DND-41 (cell line): ENCODE results near the gene CAT.

Experiments
- ATAC-seq: fragments of 200-7000 bp; cut with Tn5 transposase; 3 replicates; pipeline ENCODE4 v1.9.1; 2021; ENCODE audit warnings: low read depth; ENCODE audit not compliant: insufficient read depth
- DNase-seq: peaks from one replicate; pipeline ENCODE4 v3.0.0-alpha.2; 2020
- H2AFZ ChIP-seq: 2 replicates; pipeline ENCODE4 v1.6.0; 2012; ENCODE audit warnings: low read depth, low read length
- H3K27ac ChIP-seq: 2 replicates; pipeline ENCODE4 v1.5.1; 2012; ENCODE audit warnings: low read length, inconsistent platforms
- H3K27me3 ChIP-seq: fragments of 200-600 bp; sonication (generic); 2 replicates; pipeline ENCODE4 v1.6.0; 2012; ENCODE audit warnings: low read length, mild to moderate bottlenecking, inconsistent platforms; ENCODE audit not compliant: insufficient read depth, poor library complexity
- H3K36me3 ChIP-seq: 2 replicates; pipeline ENCODE4 v1.5.1; 2012; ENCODE audit warnings: low read length, inconsistent platforms; ENCODE audit not compliant: insufficient read depth
- H3K4me1 ChIP-seq: 2 replicates; pipeline ENCODE4 v1.5.1; 2012; ENCODE audit warnings: mild to moderate bottlenecking, low read length; ENCODE audit not compliant: insufficient read depth
- H3K4me2 ChIP-seq: 2 replicates; pipeline ENCODE4 v1.6.0; 2012; ENCODE audit warnings: mild to moderate bottlenecking, moderate library complexity, low read length, inconsistent platforms; ENCODE audit not compliant: insufficient read depth
- H3K4me3 ChIP-seq, 2 experiments: fragments of 200-600 bp in 1 of 2; shearing (Covaris generic) in 1 of 2; 2 replicates each; pipeline ENCODE4 v1.5.1; 2012 to 2016; ENCODE audit warnings: inconsistent platforms in 2 of 2, low read length in 2 of 2, mild to moderate bottlenecking in 2 of 2, low read depth in 1 of 2, moderate library complexity in 1 of 2
- H3K79me2 ChIP-seq: 2 replicates; pipeline ENCODE4 v1.6.0; 2012; ENCODE audit warnings: low read length, inconsistent platforms; ENCODE audit not compliant: insufficient read depth
- H3K9ac ChIP-seq: 2 replicates; pipeline ENCODE4 v1.6.0; 2012; ENCODE audit warnings: low read depth, mild to moderate bottlenecking, inconsistent platforms, low read length, moderate library complexity
- H3K9me3 ChIP-seq: 2 replicates; pipeline ENCODE4 v1.5.1; 2012; ENCODE audit warnings: low read length, moderate library complexity, mild to moderate bottlenecking, inconsistent platforms; ENCODE audit not compliant: insufficient read depth, severe bottlenecking
- H4K20me1 ChIP-seq: 2 replicates; pipeline ENCODE4 v1.6.0; 2012; ENCODE audit warnings: low read length; ENCODE audit not compliant: insufficient read depth
- EZH2 ChIP-seq: IDR thresholded peaks from 3 replicates; pipeline ENCODE4 v1.6.1; 2012; ENCODE audit warnings: borderline replicate concordance, low read depth, mild to moderate bottlenecking, moderate library complexity, low read length, inconsistent platforms; ENCODE audit not compliant: severe bottlenecking
- TF ChIP-seq, protein P1 (sequence below): IDR thresholded peaks from 2 replicates; pipeline ENCODE4 v1.5.1; 2012; ENCODE audit warnings: borderline replicate concordance, low read length, moderate library complexity, mild to moderate bottlenecking; ENCODE audit not compliant: poor library complexity, severe bottlenecking; ENCODE audit errors: extremely low read depth

CAT gene

DNA sequence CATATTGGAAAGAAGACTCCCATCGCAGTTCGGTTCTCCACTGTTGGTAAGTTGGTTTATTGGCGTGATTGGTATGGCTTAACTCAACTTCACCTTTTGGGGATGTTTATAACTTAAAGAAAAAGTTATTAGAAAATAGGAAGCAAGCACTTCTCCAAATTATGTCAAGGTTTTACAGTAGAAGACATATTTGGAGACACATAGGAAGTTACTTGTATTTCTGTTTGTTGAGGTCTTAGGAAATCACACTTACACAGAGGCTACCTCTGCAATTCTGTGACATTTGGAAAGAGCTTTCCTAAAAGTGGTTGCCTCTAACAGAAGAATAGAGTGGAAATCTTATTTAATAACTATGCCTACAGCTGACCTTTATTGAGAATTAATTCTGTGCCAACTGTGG, 12.3 kb downstream of the CAT start:
- no peak overlapping the region for H3K4me3 ChIP-seq
- H4K20me1 ChIP-seq: no peaks in the 10 kb centered on the region
- H3K79me2 ChIP-seq: no peaks in the 10 kb centered on the region
- H3K27ac ChIP-seq: no peak overlapping the region
- no peak for DNase-seq
- peaks cover 15% of the 10 kb centered on the region for H3K4me1 ChIP-seq
- no peak overlapping the region for H3K9ac ChIP-seq
- no peak overlapping the region for H3K4me2 ChIP-seq
- no peak for ATAC-seq
- H3K9me3 ChIP-seq: no peaks in the 10 kb centered on the region
- peaks cover 52% of the 10 kb centered on the region for H3K36me3 ChIP-seq
- H2AFZ ChIP-seq: no peak overlapping the region
- no peaks in the 10 kb centered on the region for H3K27me3 ChIP-seq
- TF ChIP-seq EZH2: no peak
- TF ChIP-seq, protein P1, sequence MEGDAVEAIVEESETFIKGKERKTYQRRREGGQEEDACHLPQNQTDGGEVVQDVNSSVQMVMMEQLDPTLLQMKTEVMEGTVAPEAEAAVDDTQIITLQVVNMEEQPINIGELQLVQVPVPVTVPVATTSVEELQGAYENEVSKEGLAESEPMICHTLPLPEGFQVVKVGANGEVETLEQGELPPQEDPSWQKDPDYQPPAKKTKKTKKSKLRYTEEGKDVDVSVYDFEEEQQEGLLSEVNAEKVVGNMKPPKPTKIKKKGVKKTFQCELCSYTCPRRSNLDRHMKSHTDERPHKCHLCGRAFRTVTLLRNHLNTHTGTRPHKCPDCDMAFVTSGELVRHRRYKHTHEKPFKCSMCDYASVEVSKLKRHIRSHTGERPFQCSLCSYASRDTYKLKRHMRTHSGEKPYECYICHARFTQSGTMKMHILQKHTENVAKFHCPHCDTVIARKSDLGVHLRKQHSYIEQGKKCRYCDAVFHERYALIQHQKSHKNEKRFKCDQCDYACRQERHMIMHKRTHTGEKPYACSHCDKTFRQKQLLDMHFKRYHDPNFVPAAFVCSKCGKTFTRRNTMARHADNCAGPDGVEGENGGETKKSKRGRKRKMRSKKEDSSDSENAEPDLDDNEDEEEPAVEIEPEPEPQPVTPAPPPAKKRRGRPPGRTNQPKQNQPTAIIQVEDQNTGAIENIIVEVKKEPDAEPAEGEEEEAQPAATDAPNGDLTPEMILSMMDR: no peak

DNA sequence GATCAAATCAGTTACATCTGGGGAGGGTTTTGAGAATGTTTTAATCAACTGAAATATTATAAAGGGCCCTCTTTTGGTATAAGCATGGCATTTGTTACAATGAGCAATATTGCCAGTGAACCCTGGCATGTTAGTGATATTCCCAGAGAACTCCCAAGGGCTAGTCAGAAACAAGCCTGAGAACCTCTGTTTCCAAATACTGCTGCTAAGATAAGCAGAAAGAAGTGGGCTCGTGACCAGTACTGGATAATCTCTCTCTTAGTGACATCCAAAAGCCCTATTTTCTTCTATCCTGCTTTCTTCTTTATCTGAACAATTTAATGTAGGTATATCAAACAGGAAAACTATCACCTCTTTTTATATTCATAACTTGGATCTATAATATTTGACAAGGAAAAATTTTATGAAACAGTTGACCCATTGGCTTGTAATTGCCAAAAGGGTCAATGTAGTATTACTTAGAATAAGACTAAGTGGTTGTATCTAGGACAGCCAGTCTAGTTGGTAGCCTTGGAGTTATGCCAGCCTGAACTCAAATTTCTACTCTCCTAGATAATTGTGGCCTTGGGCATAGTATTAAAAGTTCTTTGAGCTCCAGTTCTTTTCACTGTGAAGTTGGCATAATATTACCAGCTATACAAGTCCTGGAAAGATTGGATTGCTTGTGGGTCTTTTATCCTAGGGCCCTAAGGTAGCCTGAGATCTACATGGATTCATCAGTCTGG, 15.7 kb downstream of the CAT start:
- no peaks in the 10 kb centered on the region for H3K27me3 ChIP-seq
- H2AFZ ChIP-seq: no peak overlapping the region

DNA sequence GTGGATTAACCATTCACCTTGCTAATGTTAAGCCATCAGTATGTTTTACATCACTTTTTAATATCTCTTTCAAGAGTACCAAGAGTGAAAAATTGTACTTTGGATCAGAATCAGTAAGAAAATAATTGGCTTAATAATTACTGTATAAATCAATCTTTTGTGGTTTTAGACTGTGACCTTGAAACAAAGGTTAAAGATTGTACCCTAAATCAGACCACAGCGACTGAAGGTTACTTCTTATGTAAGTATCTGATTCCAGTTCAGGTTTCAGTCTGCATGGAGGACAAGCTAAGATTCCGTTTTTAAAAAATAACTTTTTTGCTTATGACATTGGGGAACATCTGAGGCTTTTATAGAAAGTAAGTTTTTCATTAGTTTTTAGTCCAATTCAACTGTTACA, 18.9 kb downstream of the CAT start:
- Histone ChIP-seq H3K79me2 (no peaks in the 10 kb centered on the region), H3K4me2 (no peak overlapping the region), H3K4me3 (no peak overlapping the region), H3K9me3 (no peaks in the 10 kb centered on the region), H3K36me3 (peaks cover 69% of the 10 kb centered on the region), H2AFZ (no peak overlapping the region), H4K20me1 (no peaks in the 10 kb centered on the region), H3K9ac (no peak overlapping the region), H3K4me1 (no peaks in the 10 kb centered on the region), H3K27me3 (no peaks in the 10 kb centered on the region), H3K27ac (no peak overlapping the region)
- TF ChIP-seq EZH2: no peak
- TF ChIP-seq, protein P1: no peak
- DNase-seq: no peak
- ATAC-seq: no peak

More for the DNA sequence above, 15.7 kb downstream of the CAT start:
- ATAC-seq (no peak), DNase-seq (no peak)
- Histone ChIP-seq H4K20me1 (no peaks in the 10 kb centered on the region), H3K36me3 (peaks cover 81% of the 10 kb centered on the region), H3K79me2 (no peaks in the 10 kb centered on the region), H3K9me3 (no peaks in the 10 kb centered on the region), H3K9ac (no peak overlapping the region), H3K27ac (no peak overlapping the region), H3K4me1 (no peaks in the 10 kb centered on the region), H3K4me3 (no peak overlapping the region), H3K4me2 (no peak overlapping the region)
- TF ChIP-seq, protein P1: no peak
- no peak for TF ChIP-seq EZH2
